SK-N-SH (cell line): ENCODE results near the gene CALD1. TPM values are rescaled to one million over a fixed set of nuclear protein-coding genes. Genes with fewer than 3 reads are reported as not detected.
A peak's percentile ranks its signal among the peaks of the same experiment; 100 is the strongest.

ENCODE experiments used
- CTCF ChIA-PET: fragments of 300-600, 350-600 bp; formaldehyde crosslinking; extraction: SDS; loops from one replicate; lab custom pipeline; 2021; lab: Yijun Ruan, JAX
- POLR2A ChIA-PET: fragments of 350-600 bp; sonication (Branson Sonifier 250); formaldehyde crosslinking; extraction: SDS; loops from one replicate; lab custom pipeline; 2020; ENCODE audit warnings: antibody characterized with exemption, inconsistent platforms; lab: Yijun Ruan, JAX
- DNase-seq: peaks from one replicate; pipeline ENCODE4 v3.0.0; 2012
- H2AFZ ChIP-seq: fragments of 200-600 bp; sonication (generic); 2 replicates; pipeline ENCODE4 v1.8.1; 2016; ENCODE audit warnings: antibody characterized with exemption, mild to moderate bottlenecking, low read depth
- H3F3A ChIP-seq: fragments of 200-600 bp; sonication (generic); replicated peaks from 2 replicates; pipeline ENCODE3; 2016; ENCODE audit warnings: antibody characterized with exemption, mild to moderate bottlenecking; ENCODE audit not compliant: insufficient read depth
- H3K27ac ChIP-seq, 2 experiments: fragments of 200-500 bp in 1 of 2; fragments of 200-600 bp in 1 of 2; sonication (Bioruptor generic) in 1 of 2; sonication (generic), shearing (Covaris generic) in 1 of 2; 2 replicates each; pipeline versions ENCODE4 v1.5.1 to v1.6.1; 2014 to 2016; ENCODE audit warnings: low read depth in 2 of 2, inconsistent platforms in 1 of 2, low read length in 1 of 2, mild to moderate bottlenecking in 1 of 2, mixed read lengths in 1 of 2
- H3K27me3 ChIP-seq: fragments of 200-600 bp; sonication (generic), shearing (Covaris generic); 2 replicates; pipeline ENCODE4 v1.6.1; 2016; ENCODE audit warnings: mixed run types; ENCODE audit not compliant: insufficient read depth
- H3K36me3 ChIP-seq, 2 experiments: fragments of 200-500 bp in 1 of 2; fragments of 200-600 bp in 1 of 2; sonication (Bioruptor generic) in 1 of 2; sonication (generic) in 1 of 2; replicated peaks in 1 of 2; 2 replicates each; pipeline versions ENCODE3 to v1.5.1; 2014 to 2016; ENCODE audit warnings: low read length in 1 of 2, mild to moderate bottlenecking in 1 of 2; ENCODE audit not compliant: insufficient read depth in 2 of 2, control insufficient read depth in 1 of 2
- H3K4me1 ChIP-seq, 2 experiments: fragments of 200-500 bp in 1 of 2; fragments of 200-600 bp in 1 of 2; sonication (Bioruptor generic) in 1 of 2; sonication (generic), shearing (Covaris generic) in 1 of 2; 2 replicates each; pipeline versions ENCODE4 v1.5.1 to v1.6.1; 2014 to 2016; ENCODE audit warnings: low read depth in 1 of 2, low read length in 1 of 2, mixed run types in 1 of 2; ENCODE audit not compliant: insufficient read depth in 2 of 2, control insufficient read depth in 1 of 2
- H3K4me2 ChIP-seq: fragments of 200-600 bp; sonication (generic), shearing (Covaris generic); 2 replicates; pipeline ENCODE4 v1.6.1; 2017; ENCODE audit warnings: mixed run types
- H3K4me3 ChIP-seq, 2 experiments: fragments of 200-500 bp in 1 of 2; fragments of 200-600 bp in 1 of 2; sonication (Bioruptor generic) in 1 of 2; sonication (generic), shearing (Covaris generic) in 1 of 2; 2 replicates each; pipeline versions ENCODE4 v1.5.1 to v1.8.1; 2014 to 2016; ENCODE audit warnings: low read depth in 2 of 2, inconsistent platforms in 1 of 2, low read length in 1 of 2, mild to moderate bottlenecking in 1 of 2, mixed read lengths in 1 of 2, moderate library complexity in 1 of 2
- H3K79me2 ChIP-seq: fragments of 200-600 bp; sonication (generic); 2 replicates; pipeline ENCODE4 v1.8.1; 2017; ENCODE audit warnings: mild to moderate bottlenecking; ENCODE audit not compliant: insufficient read depth
- H3K9ac ChIP-seq: fragments of 200-600 bp; sonication (generic); 2 replicates; pipeline ENCODE4 v1.6.1; 2017; ENCODE audit warnings: mixed run types
- H3K9me2 ChIP-seq: fragments of 200-600 bp; sonication (generic); 2 replicates; pipeline ENCODE4 v1.6.1; 2017; ENCODE audit warnings: mixed run types
- H3K9me3 ChIP-seq: fragments of 200-600 bp; sonication (generic); 2 replicates; pipeline ENCODE4 v1.6.1; 2017; ENCODE audit warnings: mixed run types, mild to moderate bottlenecking, moderate library complexity
- H4K20me1 ChIP-seq: fragments of 200-600 bp; sonication (generic); 2 replicates; pipeline ENCODE4 v1.6.1; 2017; ENCODE audit warnings: mild to moderate bottlenecking, mixed run types; ENCODE audit not compliant: insufficient read depth
- CHD2 ChIP-seq: fragments of 150-350 bp; IDR thresholded peaks from 2 replicates; pipeline ENCODE4 v1.6.1; 2018; ENCODE audit warnings: low read length; ENCODE audit not compliant: partially characterized antibody
- CTCF ChIP-seq: fragments of 200-600 bp; sonication (generic); IDR thresholded peaks from 2 replicates; pipeline ENCODE4 v1.6.1; 2017; ENCODE audit warnings: antibody characterized with exemption, mild to moderate bottlenecking, moderate library complexity
- EP300 ChIP-seq, 2 experiments: IDR thresholded peaks; 2 replicates each; pipeline versions ENCODE4 v1.4.0 to v1.6.1; 2012; ENCODE audit warnings: borderline replicate concordance in 1 of 2, low read depth in 1 of 2, low read length in 1 of 2
- EZH2phosphoT487 ChIP-seq: fragments of 200-600 bp; sonication (generic); IDR thresholded peaks from 2 replicates; pipeline ENCODE4 v1.6.1; 2017; ENCODE audit warnings: low read depth, mixed run types, mild to moderate bottlenecking, antibody characterized with exemption, moderate library complexity, borderline replicate concordance
- FOSL2 ChIP-seq: IDR thresholded peaks from 2 replicates; pipeline ENCODE4 v1.4.0; 2012; ENCODE audit warnings: low read depth, mild to moderate bottlenecking, moderate library complexity, borderline replicate concordance
- GATA2 ChIP-seq: sonication (generic); formaldehyde crosslinking; IDR thresholded peaks from 2 replicates; pipeline ENCODE4 v1.5.0; 2020; ENCODE audit warnings: mild to moderate bottlenecking, missing genetic modification reagents
- MXI1 ChIP-seq: IDR thresholded peaks from 2 replicates; pipeline ENCODE4 v1.6.1; 2012; ENCODE audit warnings: mild to moderate bottlenecking, low read depth, low read length, improper control_type of control experiment
- PBX3 ChIP-seq: IDR thresholded peaks from 2 replicates; pipeline ENCODE4; 2012
- TAF1 ChIP-seq: IDR thresholded peaks from 2 replicates; pipeline ENCODE4 v1.6.1; 2012; ENCODE audit warnings: low read depth, mild to moderate bottlenecking, low read length, moderate library complexity, borderline replicate concordance
- TEAD4 ChIP-seq: IDR thresholded peaks from 2 replicates; pipeline ENCODE4 v1.4.0; 2012; ENCODE audit warnings: mild to moderate bottlenecking, borderline replicate concordance; ENCODE audit not compliant: insufficient read depth
- YY1 ChIP-seq: IDR thresholded peaks from 2 replicates; pipeline ENCODE4 v1.4.0; 2012; ENCODE audit warnings: low read depth, mild to moderate bottlenecking
- WGBS: methylation state at CpG from one replicate; pipeline ENCODE4 v1.1.6; 2017; ENCODE audit warnings: low lambda C conversion rate; 5-methylcytosine and 5-hydroxymethylcytosine counted together
- polyA plus RNA-seq, 3 experiments: library from polyadenylated mRNA; depleted of rRNA; stranded (reverse); fragments of >200 nt; gene quantifications; 2 replicates each; pipeline ENCODE4 v1.2.3, GENCODE V29; 2012
- TF ChIP-seq, protein P1 (sequence below): IDR thresholded peaks from 2 replicates; pipeline ENCODE4 v1.6.1; 2012; ENCODE audit warnings: mild to moderate bottlenecking, low read depth, low read length, moderate library complexity

Gene CALD1
- polyA plus RNA-seq, 1 of the 3 experiments (the other 2 are of a cell fraction), result 299 TPM

DNA sequence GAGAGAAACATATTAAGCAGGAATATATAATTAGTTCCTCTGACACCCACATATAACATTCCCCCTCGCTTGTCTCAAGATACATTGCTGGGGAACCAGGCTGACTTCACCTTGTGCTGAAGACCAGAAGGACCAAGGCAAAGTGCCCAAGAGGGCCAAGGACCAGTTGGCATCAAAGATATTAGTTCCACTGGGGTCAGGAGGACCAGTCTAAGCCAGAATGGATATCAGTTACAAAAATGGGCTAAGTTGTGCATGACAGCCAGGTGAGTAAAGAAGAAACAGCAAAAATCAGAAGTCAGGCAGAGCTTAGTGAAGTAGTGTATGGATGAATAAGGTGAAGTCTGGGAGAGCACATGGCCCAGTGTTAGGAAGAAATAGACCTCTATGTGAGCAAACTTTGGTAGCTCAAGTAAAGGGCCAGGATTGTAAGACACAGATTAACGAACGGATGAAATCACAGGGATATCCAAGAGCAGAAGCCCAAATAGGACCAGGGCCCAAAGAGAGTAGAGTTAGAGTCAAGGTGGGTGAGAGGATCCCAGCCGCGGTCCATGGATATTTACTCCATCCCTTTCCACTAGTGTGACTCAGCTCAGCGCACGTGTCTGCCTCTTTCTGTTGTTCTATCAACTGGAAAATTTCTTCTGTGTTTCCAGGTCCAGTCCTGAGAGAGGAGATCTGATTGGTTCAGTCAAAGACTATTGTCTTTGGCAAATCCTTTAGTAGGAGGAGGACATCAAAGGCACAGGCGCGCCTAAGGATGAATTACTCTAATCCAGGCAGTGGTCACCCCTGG, 5.0 kb downstream of the CALD1 start:
- Histone ChIP-seq H3K27me3 (no peaks in the 10 kb centered on the region), H3F3A (peaks cover 28% of the 10 kb centered on the region), H3K79me2 (peaks cover 98% of the 10 kb centered on the region), H3K9me2 (no peaks in the 10 kb centered on the region), H3K9ac (no peak overlapping the region), H3K27ac (peak overlapping the region in 1 of 2 experiments; percentile 3; a peak in 1 of 4 replicates), H3K9me3 (no peaks in the 10 kb centered on the region), H2AFZ (no peak overlapping the region), H3K4me3 (no peak overlapping the region), H3K4me2 (peak overlapping the region; percentile 86), H3K36me3 (peaks cover 47 to 48% of the 10 kb centered on the region in 2 experiments), H3K4me1 (peaks cover 10 to 34% of the 10 kb centered on the region in 2 experiments), H4K20me1 (peaks cover 86% of the 10 kb centered on the region)
- POLR2A ChIA-PET, result no interaction called here
- no peak for DNase-seq
- CTCF ChIA-PET, result interaction anchor here (0.8 kb wide), 1 partner anchor 23 kb away, joined by 3 read pairs; no protein-coding TSS in a partner anchor
- TF ChIP-seq, protein P1, sequence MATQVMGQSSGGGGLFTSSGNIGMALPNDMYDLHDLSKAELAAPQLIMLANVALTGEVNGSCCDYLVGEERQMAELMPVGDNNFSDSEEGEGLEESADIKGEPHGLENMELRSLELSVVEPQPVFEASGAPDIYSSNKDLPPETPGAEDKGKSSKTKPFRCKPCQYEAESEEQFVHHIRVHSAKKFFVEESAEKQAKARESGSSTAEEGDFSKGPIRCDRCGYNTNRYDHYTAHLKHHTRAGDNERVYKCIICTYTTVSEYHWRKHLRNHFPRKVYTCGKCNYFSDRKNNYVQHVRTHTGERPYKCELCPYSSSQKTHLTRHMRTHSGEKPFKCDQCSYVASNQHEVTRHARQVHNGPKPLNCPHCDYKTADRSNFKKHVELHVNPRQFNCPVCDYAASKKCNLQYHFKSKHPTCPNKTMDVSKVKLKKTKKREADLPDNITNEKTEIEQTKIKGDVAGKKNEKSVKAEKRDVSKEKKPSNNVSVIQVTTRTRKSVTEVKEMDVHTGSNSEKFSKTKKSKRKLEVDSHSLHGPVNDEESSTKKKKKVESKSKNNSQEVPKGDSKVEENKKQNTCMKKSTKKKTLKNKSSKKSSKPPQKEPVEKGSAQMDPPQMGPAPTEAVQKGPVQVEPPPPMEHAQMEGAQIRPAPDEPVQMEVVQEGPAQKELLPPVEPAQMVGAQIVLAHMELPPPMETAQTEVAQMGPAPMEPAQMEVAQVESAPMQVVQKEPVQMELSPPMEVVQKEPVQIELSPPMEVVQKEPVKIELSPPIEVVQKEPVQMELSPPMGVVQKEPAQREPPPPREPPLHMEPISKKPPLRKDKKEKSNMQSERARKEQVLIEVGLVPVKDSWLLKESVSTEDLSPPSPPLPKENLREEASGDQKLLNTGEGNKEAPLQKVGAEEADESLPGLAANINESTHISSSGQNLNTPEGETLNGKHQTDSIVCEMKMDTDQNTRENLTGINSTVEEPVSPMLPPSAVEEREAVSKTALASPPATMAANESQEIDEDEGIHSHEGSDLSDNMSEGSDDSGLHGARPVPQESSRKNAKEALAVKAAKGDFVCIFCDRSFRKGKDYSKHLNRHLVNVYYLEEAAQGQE, result no peak
- no peak for TF ChIP-seq TAF1
- no peak for TF ChIP-seq MXI1
- TF ChIP-seq EP300 (IDR thresholded peaks at IDR 0.05; ENCODE audit: borderline replicate concordance in 1 of 2, low read depth in 1 of 2, low read length in 1 of 2), result no peak
- no peak for TF ChIP-seq PBX3
- no peak for TF ChIP-seq CHD2
- TF ChIP-seq GATA2 (CRISPR knock-in tag), result no peak
- TF ChIP-seq EZH2phosphoT487, result no peak
- no peak for TF ChIP-seq TEAD4
- TF ChIP-seq YY1, result no peak
- no peak for TF ChIP-seq FOSL2
- no peak for TF ChIP-seq CTCF
- 96% methylated on average over 9 of the region's 9 CpGs for WGBS
